Epithelial cell of prostate (primary cell): ENCODE data around the gene FKBP5.
"Not testable (repeated sequence)": the region's sequence is repeated elsewhere in the genome, so short reads cannot be mapped to it uniquely, and the experiment has no call there.

Experiments used
- DNase-seq: peaks from one replicate; pipeline ENCODE4 v3.0.0-alpha.2; 2011; ENCODE audit warnings: low read depth, low spot score
- H3K27ac ChIP-seq: fragments of 450-650 bp; 2 replicates; pipeline ENCODE4 v1.5.1; 2017; ENCODE audit warnings: mild to moderate bottlenecking

FKBP5 gene

DNA sequence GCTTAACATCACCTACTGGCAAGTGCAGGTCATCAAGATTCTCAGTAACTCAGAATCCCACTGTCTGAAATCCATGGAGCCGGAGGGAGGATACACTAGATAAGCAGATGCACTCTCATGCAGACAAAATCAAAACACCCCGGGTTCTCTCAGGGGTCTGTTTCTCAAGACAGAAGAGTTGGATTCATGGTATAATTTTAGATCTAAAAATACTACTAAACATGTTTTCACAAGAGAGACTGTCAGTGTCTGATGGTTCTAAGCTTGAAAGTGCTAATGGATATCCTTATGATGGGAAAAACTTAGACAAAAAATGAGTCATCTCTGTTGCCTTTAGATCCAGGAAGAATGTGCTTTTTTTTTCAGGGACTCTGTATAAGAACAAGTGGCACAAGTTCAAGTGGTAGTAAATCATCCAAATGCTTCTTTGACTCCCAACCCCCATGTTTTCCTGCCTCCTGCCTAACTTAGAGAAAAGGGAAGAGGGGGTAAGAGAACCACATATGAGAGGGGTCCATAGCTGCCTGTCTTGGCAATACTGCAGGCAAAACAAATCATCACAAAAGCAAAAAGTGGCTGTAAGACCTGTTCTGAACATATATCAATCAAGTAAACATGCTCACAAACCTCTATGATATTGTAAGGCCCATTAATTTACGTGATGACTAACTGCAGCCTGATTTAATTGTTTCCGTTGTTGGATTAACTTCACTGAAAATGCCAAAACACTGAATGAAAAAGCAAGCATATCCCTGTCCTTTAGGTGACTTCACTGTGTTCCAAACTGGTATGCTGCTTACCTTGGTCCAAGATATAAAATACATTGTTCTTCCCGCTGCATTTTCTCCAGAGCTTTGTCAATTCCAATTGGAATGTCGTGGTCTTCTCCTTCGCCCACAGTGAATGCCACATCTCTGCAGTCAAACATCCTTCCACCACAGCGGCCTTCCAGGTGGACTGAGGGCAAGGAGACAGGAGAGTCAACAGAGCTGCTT lies 92.0 kb downstream of the FKBP5 start:
- peak overlapping the region; percentile 70 for H3K27ac ChIP-seq
- no peak for DNase-seq

DNA sequence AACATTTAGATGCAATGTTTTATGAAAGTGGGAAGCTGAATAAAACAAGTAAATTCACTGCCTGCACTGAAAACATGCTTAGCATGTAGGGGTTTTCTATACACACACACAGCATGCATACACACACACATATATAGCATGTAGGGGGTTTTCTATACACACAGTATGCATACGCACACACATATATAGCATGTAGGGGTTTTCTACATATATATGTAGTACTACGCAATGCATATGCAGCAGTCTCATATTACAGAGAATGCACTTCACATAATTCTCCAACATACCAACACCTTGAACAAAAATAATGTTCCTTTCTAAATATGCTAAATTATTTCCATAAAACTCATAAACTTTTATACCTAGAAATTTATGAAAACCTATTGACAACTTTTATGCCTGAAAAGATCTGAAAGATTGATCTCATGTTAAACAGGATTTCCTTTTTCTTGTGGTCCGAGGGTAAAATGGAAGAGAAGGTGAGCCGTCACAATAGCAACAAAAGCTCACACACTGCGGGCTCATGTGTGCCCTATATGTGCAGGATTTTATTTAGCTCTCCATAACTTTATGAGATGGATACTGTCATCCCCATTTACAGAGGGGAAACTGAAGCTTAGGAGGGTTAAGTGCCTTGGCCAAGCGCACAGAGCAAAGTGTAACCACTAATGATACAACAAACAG lies 94.1 kb downstream of the FKBP5 start:
- no peak overlapping the region for H3K27ac ChIP-seq
- no peak for DNase-seq

DNA sequence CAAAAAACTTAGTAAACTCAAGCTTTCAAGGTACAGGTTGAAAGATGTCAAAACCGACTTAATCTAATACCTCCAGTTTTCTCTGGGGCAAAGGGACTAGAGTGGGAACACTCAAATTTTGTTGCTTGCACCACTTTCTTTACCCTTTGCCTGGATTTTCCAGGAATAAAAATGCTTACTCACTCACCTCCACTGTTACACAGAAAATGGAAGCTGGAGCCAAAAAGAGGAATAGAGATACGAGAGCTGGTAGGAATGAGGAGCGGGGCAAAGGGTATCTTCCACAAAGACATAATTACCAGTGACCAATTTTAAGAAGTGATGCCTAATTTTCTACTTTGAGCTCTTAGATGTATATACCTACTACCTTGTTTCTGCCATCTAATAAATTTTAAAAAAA lies 96.5 kb downstream of the FKBP5 start:
- H3K27ac ChIP-seq, result no peak overlapping the region
- no peak for DNase-seq

DNA sequence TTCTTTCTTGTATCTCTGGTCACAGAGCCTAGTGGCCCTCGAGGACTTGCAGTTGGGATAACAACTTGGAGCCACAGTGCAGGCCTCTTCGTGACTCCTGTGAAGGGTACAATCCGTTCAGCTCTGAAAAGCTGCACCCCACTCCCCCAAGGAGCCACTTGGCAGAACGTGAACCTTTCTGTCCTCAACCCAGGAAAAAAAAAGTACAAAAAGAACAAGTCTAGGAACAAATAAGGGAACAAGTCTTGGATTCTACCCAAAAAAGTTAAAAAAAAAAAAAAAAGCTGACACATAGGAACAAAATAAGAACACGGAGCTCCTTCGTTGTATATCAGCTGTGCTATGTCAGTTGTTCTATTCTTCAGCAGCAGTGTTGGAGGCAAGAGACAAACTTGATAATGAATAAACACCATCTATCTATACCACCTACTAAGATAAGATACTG lies 98.1 kb downstream of the FKBP5 start:
- no peak overlapping the region for H3K27ac ChIP-seq
- DNase-seq, result no peak

DNA sequence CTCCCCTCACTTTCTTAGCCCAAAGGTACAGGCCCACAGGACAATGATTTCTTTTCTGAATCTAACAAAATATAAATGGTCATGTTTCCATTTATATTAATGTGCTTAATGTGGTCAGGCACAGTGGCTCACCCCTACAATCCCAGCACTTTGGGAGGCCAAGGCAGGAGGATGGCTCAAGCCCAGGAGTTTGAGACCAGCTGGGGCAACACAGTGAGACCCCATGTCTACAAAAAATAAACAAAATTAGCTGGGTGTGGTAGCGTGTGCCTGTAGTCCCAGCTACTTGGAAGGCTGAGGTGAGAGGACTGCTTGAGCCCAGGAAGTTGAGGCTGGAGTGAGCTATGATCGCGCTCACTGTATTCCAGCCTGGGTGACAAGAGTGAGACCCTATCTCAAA lies 98.8 kb downstream of the FKBP5 start:
- H3K27ac ChIP-seq, result no peak overlapping the region

DNA sequence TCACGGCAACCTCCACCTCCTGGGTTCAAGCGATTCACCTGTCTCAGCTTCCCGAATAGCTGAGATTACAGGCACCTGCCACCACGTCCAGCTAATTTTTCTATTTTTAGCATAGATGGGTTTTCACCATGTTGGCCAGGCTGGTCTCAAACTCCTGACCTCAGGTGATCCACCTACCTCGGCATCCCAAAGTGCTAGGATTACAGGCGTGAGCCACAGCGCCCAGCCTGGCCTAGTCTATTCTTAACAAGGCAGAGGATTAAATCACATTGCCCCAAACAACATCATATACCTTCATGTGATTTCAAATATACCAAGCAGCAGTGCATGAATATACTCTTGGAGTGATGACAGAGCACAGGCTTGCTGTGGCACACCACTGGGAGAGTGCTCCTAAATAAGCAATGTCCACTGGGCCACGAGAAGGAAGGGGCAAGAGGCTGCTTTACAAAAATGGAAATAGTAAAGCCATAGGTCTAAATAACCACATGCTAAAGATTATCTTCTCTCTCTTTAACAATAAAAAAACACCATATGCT lies 99.4 kb downstream of the FKBP5 start:
- DNase-seq, result no peak
- no peak overlapping the region for H3K27ac ChIP-seq

More for the DNA sequence above, 98.8 kb downstream of the FKBP5 start:
- DNase-seq, result no peak

DNA sequence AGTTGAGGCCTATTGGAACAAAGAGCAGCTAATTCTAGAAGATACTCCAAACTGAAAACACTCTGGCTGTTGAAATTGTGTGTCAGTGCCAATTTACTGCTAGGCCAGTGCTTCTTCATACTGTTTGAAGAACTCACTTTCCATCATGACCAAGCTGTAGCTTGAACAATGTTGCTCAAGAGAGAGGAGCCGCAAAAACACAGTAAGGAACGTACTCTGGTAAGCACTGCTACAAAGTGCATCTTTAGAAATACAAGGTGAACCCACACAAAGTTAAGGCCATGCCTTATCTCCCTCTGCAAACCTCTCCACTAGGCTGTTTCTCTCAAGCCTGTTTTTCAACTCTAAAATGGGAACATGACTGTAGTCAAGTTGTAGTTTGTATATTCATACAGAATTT lies 101.5 kb downstream of the FKBP5 start:
- DNase-seq, result no peak
- H3K27ac ChIP-seq, result no peak overlapping the region

DNA sequence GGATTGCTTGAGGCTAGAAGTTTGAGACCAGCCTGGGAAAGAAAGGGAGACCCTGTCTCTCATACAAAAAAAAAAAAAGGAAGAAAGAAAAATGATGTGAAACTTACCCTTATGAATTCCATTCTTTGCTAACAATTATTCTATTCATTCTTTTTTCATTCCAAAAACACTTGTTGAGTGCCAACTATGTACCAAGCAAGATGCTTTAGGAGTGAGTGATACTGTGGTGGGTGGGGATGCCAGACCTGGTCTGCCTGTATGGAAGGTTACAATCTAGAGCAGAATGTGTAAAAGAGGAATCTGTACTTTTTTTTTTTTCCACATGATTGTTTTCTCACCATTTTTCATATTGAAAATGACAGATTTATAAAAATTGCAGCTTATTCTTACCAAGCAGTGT lies 102.2 kb downstream of the FKBP5 start:
- H3K27ac ChIP-seq, result no peak overlapping the region
- no peak for DNase-seq

DNA sequence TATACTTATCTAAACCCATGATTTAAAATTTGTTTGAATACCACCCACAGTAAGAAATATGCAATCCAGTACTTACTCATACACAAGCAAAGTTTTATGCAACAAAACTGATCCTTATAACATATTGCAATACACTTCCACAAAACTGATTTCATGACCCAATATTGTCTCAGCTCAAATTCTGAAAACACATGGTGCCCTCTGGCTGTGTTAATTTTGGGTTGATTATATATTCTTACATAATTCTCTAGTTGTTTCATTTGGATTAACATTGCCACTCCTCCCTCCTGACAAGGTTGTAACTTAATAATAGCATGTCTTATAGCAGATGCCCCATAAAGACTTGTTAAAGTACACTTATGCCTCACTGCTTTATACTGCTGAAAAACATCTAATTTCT lies 103.1 kb downstream of the FKBP5 start:
- no peak for DNase-seq
- H3K27ac ChIP-seq, result no peak overlapping the region

DNA sequence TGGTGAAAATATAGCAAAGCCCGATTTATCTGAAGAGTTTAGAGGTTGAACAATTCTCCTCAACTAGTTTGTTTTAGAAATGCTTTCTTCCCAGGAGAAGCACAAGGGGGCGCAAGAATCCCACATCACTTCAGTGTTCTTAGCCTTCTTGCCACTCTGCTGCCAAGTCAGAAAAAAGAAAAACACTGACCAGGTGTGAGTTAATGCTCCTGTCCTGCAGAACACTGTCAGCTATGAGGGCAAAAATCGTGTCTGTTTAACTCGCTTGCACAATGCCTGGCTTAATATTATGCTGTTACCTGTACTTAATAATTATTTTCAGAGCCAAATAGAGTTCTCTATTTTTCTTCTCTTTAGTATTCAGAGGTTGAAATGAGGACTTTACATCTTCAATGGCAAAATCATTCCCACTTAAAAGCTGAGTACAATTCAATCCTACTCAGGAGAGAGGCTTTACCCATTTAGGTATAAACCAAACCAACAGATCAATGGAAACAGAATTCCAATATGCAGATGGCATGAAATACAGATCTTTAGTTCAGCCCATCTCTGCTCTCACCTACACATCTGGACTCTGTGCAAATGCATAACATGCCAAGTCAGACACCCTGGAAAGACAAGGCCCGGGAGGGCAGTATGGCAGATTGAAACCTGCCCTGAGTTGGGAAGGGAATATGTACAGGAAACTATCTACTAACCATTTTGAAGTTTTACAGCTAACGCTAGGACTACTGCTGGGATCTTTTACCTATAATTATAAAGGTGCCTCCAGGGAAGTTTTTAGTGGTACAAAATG lies 104.6 kb downstream of the FKBP5 start:
- H3K27ac ChIP-seq, result peak overlapping the region; percentile 27
- DNase-seq, result no peak

DNA sequence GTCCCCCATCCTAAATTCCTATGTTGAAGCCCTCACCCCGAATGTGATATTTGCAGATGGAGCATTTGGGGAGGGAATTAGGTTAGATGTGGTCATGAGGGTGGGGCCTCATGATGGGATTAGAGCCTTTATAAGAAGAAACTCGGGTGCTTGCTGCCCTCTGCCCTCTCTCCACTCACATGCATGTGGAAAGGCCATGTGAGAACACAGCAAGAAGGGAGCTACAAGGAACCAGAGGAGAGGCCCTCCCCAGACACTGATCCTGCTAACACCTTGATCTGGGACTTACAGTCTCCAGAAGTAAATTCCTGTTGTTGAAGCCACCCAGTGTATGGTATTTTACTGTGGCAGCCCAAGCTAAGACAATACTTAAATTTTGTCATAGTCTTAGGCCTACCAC lies 106.4 kb downstream of the FKBP5 start:
- H3K27ac ChIP-seq, result no peak overlapping the region
- no peak for DNase-seq

DNA sequence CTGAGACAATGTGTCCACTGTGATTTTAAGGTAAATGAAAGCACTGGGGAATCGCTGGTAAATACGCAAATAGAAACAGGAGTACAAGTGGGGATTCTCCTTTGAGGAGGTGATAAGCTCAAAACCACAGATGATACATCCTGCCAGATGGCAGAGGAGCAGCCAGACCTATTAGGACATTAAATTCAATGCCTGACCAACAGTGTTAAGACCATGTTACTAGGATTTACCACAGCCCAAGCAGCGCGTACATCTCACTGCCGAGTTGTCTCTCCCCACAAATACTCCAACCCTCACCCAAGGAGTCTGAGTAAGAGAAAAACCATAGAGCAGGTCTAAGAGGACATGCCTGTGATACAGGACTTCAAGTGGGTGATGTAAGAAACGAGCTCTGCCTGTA lies 107.1 kb downstream of the FKBP5 start:
- no peak for DNase-seq

DNA sequence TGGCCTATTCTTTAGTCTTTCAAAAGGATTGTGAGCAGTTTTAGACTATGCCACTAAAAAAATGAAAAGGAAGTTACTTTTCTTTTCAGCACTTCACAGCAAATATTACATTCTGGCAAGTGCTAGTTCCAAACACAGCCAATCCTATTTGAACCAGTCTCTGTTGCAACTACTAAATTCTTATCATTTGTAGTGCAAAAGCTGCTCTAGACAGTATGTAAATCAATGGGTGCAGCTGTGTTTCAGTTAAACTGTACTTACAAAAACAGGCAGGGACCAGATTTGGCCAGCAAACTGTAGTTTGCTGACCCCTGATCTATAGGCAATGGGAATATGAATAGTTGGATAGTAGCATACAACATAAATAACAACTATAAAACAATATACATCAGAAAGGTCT lies 107.9 kb downstream of the FKBP5 start:
- no peak overlapping the region for H3K27ac ChIP-seq
- DNase-seq, result no peak

More for the DNA sequence above, 107.1 kb downstream of the FKBP5 start:
- no peak overlapping the region for H3K27ac ChIP-seq

DNA sequence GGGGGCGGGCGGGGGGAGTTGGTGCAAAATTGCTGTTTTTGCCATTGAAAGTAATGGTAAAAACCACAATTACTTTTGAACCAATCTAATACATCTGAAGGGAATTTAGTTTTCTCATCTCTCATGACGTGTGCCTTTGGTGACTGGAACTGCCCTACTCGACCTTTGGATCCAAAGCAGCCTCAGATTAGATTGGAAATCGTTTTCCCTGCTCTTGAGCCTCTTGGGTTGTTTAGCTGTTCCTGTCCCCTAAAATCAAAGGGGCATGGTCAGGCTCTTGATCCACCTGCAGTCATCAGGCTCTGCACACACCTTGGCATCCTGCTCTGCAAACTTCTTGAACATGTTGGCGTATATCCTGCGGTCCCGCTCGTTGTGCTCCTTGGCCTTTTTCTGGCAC lies 112.0 kb downstream of the FKBP5 start:
- no peak overlapping the region for H3K27ac ChIP-seq
- DNase-seq, result no peak

DNA sequence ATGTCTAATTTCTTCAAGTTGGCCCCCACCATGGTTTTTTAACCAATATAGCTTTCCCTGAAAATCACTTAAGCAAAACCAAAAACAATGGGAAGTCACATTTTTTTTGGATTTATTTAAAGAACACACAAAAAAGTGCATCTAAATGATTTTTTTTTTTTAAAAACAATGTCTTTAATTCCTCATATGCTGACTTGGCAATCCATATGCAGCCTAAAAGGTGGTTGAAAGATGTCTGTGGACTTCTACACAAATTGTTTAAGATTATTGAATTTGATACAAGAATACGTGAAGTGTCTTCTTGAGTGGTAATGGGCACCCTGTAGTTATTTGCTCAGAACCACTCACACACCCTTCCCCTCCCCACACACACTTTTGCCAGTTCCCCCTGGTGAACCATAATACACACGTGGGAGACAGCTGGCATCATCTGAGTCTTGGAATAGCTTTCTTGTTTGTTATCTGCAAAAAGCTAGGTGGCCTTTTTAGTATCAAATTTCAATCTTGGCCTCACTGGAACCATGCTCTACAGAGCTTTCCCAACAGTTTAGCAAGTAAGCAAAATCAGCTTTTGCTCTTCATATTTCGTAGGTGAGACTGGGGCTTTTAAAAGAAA lies 115.1 kb downstream of the FKBP5 start:
- DNase-seq, result no peak
- H3K27ac ChIP-seq, result no peak overlapping the region

DNA sequence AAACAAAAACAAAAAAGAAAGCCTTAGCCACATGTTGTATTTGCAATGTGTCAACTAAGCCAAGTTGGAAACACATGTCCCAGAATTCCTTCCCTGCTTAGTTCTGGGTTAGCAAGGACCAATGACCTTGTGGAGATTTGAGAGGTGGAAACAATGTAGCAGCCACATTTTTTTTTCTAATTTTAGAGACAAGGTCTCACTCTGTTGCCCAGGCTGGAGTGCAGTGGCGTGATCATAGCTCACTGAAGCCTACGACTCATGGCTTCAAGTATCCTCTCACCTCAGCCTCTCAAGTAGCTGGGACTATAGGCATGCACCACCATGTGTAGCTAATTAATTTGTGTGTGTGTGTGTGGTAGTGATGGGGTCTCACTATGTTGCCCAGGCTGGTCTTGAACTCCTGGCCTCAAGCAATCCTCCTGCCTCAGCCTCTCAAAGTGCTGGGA lies 117.8 kb downstream of the FKBP5 start:
- DNase-seq, H3K27ac ChIP-seq: not testable (repeated sequence)

DNA sequence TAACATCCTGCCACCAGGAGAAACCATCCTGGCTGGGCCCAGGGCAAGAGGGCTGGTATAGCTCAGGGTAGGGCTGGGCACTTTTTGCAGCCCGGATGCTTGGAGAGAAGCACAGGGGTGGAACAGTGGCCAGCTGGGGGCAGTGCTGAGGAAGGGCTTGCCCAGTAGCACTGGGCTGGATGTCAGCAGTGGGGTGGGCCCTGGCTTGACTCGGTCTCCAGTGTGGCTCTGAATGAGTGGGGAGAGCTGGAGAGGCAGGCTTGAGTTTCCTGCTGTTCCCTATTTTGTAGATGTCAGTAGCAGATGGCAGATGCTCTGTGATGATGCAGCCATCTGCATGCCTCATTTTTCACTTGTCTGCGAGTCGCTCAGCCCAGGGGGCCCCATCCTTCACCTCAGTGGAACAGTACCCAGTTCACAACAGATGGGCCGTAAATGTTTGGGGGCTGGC lies 119.7 kb downstream of the FKBP5 start:
- H3K27ac ChIP-seq, result no peak overlapping the region
- no peak for DNase-seq

DNA sequence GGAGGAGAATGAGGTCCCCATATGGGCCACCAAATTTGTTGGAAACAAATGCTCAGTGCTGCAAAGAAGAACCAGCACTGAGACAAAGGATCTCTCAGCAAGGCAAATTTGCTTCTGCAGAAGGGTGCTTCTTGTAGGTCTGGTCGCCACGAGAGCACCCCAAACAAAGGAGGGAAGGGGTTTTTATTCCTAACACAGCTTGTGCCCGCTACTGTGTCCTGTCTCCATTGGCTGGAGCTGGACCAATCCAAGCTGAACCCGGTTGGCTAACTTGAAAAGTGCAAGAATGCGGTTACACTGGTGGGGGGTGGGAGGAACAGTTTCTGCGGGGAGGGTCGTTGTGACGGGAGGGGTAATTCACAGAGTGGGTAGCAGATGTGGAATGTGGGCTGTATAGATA lies 121.9 kb downstream of the FKBP5 start:
- DNase-seq, result no peak
- no peak overlapping the region for H3K27ac ChIP-seq

DNA sequence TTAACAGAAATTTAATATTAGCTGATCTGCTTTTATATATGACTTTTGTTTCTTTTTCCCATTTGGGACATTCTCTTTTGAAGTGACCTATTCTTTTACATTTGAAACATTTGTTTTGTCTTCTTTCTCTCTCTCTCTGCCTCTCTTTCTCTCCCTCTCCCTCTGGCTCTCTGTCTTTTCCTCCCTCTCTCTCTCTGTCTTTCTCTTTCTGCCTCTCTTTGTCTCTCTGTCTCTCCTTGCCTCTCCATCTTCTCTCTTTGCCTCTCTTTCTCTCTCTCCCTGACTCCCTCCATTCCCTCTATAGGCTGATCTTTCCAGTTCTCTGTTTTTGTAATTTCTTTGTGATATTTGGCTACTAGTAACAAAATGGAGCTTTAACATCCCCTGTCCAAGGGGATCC lies 124.0 kb downstream of the FKBP5 start:
- DNase-seq, result no peak
- no peak overlapping the region for H3K27ac ChIP-seq

DNA sequence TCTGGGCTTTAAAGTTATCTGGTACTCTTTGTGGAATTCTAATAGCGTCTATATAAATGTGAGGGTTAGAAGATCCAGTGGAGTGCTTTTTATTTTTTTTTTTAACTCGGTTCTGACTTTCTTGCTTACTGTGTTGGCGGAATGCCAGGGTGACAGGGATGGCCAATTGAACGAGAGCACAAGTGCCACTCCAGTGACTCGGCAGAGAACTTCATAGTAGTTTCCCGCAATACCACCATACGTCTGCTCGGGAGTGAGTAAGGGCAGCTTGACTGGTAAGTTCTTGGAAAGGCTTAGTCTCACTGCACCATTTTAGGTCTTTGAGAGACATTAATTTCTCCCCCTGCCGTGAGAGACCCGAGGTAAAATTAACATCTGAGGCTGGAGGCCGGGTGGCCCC lies 126.7 kb downstream of the FKBP5 start:
- DNase-seq, result no peak
- no peak overlapping the region for H3K27ac ChIP-seq
